D341Med (cell line): ENCODE measurements around the gene CASKIN1.
A peak's percentile ranks its signal among the peaks of the same experiment; 100 is the strongest.

Experiments
- DNase-seq: peaks from one replicate; pipeline ENCODE4 v3.0.0; 2012; ENCODE audit warnings: low spot score

The CASKIN1 gene

DNA sequence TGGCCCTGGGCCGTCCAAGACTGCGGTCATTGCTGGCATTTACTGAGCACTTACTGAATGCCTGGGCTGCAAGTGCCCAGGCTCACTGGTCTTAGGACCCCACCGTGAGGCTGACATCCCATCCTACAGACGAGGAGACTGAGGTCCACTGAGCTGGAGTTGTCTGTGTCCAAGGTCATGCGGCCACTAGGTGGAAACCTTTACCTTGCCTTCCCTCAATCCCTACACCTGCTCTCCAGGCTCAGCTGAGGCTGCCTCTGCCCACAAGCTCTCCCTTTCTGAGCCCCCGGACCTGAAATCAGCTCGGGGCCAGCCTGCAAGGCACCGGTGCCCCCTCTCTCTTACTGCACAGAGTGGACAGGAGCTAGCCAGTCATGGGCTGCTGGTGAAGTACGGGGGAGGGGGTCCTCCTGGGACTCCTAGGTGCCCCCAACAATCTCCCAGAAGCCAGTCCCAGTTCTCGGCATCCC is 1.5 kb downstream of the CASKIN1 start:
- peak; percentile 68 for DNase-seq

GRCh38 chr16:2194166-2194834 is 2.1 kb downstream of the CASKIN1 start:
- no peak for DNase-seq

DNA sequence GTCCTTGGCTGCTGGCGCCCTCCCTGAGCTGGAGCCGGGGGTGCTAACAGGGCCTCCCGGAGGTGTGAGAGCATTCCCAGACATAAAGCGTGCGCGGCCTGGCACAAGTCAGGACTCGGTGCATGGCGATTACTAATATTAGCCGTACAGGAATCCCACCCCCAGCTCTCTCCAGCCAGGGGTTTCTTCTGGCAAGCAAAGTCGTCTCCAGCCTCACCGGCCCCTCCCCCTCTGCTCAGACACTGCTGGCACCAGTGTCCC is 5.0 kb downstream of the CASKIN1 start:
- DNase-seq, result no peak

GRCh38 chr16:2190659-2191445 is 5.6 kb downstream of the CASKIN1 start:
- DNase-seq, result peak; percentile 58

DNA sequence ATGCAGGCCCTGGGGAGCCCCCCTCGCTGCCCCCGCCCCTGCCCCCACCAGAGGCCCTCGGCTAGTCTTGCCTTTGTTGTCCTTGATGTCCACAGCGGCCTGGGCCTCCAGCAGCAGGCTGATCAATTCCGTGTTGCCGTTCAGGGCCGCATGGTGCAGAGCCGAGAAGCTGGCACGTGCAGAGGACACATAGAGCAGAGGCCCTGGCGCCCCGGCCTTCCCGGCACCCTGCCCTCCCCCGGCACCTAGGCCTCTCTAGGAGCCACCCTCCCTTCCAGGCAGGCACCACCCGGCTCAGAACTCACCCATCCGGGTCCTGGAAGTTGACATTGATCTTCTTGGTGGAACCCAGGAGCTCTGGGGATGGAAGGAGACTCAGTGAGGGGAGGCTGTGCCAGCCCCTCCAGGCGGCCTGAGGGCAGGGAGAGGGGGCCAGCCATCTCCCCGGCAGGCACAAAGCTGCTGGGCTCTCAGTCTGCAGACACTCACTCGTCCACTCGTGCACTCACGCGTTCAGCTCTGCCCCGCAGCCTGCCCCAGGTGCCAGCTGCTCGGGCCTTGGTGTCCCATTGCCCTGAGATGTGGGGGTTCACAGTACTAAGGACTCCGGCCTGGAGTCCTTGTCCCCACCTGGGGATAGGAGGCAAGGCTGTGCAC is 6.3 kb downstream of the CASKIN1 start:
- DNase-seq, result no peak

DNA sequence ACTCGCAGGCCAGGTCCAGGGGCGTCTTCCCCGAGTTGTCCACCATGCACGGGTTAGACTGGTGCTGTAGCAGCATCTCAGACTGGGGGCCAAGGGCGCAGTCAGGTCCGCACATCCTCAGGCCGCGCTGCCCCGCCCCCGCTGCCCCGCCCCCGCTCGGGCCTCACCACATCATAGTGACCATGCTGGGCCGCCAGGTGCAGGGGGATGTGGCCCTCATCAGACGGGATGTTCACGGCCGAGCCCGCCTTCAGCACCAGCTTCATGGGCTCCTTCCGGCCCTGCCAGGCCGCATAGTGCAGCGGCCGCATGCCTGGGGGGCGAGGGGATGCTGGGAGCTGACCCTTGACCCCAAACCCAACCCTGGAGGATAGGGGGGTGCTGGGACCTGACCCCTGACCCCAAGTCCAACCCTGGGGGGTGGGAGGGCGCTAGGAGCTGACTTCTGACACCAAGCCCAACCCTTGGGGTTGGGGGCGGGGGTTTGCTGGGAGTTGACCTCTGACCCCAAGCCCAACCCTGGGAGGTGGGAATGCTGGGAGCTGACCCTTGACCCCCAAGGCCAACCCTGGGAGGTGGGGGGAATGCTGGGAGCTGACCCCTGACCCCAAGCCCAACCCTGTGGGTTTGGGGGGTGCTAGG is 7.0 kb downstream of the CASKIN1 start:
- no peak for DNase-seq

DNA sequence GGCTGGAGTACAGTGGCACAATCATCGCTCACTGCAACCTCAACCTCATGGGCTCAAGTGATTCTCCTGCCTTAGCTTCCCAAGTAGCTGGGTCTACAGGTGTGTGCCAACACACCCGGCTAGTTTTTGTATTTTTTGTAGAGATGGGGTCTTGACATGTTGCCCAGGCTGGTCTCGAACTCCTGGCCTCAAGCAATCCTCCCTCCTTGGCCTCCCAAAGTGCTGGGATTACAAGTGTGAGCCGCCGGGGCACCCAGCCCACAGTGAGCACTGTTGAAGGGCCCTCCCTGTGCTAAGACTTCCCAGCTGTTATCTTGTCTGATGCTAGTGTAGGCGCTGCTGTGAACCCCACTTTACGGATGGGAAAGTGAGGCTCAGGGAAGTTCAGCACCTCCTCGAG is 8.0 kb downstream of the CASKIN1 start:
- DNase-seq, result no peak

- DNase-seq, result no peak
Measured at GRCh38 chr16:2187212-2187611, 9.2 kb downstream of the CASKIN1 start.

- DNase-seq, result no peak
Measured at GRCh38 chr16:2186505-2186904, 9.9 kb downstream of the CASKIN1 start.

DNA sequence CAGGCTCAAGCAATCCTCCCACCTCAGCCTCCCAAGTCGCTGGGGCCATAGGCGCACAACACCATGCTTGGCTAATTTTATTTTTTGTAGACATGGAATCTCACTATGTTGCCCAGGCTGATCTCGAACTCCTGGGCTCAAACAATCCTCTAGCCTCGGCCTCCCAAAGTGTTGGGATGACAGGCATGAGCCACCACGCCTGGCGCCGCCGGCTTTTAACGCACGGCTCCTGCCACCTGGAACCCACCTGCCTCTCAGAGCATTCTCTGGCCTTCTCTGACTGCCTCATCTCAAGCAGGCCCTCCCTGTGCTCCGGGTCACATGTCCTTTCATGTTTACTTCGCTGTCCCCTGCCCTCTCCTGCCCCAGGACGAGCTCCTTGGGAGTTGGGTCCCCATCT is 10.3 kb downstream of the CASKIN1 start:
- DNase-seq, result no peak

GRCh38 chr16:2184962-2185361 is 11.4 kb downstream of the CASKIN1 start:
- no peak for DNase-seq

DNA sequence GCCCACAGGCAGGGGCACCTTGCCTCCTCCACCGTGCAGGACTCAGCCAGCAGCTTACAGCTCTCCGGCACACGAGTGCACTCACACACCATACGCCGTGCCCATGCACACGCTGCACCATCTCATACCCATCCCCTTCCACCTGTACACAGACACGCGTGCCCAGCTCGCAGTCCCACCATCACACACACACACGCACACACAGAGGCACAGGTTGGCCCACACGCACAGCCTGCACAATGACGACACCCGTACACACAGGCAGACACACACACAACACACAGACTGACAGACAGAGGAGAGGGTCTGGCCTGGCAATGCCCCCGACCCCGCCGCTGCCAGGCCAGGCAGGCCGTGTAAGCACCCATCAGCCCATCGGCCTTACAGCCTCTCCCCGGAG is 12.1 kb downstream of the CASKIN1 start:
- no peak for DNase-seq

GRCh38 chr16:2183671-2184070 is 12.7 kb downstream of the CASKIN1 start:
- DNase-seq, result no peak

DNA sequence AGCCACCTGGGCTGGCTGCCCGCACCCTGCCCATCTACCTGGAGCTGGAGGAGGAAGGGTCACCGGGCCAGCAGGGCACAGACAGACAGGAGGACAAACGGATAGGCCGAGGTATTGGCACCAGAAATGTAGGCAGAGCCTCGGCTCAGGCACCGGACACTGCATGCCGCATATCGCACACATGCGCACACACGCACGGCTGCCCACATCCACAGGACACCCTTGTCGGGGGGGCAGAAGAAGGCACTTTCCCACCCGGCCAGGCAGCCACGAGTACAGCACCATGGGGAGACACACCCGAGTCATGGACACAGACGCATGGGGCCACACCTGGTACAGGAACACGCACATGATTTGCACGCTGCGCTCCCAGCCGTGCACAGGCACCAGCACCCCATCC is 14.5 kb downstream of the CASKIN1 start:
- no peak for DNase-seq

DNA sequence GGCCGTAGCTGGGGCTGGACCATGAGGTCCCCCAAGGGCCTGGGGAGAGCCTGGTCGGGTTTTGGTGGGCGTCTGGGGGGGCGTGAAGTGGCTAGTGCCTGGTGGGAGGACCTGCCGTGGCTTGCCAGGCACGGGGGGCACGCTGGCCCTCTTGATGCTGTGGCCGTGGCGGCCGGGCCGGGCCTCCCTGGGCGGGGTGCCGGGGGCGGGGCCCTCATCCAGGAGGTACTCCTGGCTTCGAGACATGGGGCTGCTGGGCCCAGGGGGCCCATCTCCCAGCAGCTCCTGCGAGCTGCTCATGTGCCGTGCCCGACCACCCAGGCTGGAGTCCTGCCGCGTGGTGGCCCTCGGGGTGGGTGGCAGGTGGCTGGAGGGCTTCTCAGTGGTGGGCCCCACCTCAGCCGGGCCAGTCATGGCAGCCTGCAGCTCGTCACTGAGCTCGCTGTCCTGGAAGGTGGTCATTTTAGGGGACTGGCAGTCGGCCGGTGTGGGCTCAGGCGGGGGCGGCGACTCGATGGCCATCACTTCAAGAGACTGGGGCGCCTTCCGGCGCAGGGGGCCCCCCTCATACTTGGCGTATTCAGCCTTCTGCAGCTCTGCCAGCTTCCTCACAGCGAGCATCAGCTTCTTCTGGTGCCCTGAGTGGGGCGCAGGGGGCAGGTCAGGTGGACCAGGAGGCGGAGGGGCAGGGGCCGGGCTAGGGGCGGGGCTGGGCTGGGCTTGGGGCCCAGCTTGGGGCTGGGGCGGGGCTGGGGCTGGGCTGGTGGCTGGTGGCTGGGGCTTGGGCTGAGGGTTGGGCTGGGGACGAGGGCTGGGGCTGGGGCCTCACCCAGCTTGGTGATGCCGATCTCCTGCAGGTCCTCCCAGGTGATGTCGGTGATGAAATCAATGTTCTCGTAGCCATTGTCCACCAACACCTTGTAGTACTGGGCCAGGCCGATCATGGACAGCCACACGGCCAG is 15.2 kb downstream of the CASKIN1 start:
- DNase-seq, result no peak

DNA sequence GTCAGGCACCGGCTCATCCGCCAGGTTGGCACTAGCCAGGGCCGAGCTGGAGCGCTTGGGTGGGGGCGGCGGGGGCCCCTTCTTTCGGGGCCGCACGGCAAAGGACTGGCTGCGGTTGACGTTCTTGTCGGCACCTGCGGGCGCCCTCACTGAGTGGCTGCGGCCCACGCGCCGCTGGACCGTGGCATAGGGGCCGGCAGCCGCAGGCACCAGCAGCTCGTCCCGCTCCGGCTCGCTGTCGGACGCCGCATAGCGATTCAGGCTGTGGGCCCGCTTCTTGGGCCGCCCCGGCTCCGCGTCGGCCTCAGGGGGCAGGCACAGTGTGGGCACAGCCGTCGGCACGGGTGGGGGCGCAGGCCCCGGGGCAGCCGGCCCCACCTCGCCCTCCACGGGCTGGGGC is 15.9 kb downstream of the CASKIN1 start:
- no peak for DNase-seq

- DNase-seq, result no peak
Measured at GRCh38 chr16:2179576-2179975, 16.8 kb downstream of the CASKIN1 start.

DNA sequence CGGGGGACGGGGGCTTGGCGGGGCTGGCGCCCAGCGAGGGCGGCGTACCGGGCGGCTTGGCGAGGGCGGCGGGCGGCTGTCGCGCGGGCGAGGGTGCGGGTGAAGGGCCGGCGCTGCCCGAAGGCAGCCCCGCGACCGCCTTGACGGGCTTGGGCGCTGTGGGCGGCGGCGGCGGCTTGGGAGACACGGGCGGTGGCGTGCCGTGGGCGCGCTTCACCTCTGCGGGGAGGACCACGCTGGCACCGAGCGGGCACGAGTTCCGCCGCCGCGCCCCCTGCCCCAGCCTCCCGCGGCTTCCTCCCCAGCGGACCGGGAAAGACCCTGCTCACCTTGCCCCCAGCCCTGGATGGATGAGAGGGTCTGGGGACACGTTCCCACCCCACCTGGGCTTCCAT is 17.3 kb downstream of the CASKIN1 start:
- no peak for DNase-seq

DNA sequence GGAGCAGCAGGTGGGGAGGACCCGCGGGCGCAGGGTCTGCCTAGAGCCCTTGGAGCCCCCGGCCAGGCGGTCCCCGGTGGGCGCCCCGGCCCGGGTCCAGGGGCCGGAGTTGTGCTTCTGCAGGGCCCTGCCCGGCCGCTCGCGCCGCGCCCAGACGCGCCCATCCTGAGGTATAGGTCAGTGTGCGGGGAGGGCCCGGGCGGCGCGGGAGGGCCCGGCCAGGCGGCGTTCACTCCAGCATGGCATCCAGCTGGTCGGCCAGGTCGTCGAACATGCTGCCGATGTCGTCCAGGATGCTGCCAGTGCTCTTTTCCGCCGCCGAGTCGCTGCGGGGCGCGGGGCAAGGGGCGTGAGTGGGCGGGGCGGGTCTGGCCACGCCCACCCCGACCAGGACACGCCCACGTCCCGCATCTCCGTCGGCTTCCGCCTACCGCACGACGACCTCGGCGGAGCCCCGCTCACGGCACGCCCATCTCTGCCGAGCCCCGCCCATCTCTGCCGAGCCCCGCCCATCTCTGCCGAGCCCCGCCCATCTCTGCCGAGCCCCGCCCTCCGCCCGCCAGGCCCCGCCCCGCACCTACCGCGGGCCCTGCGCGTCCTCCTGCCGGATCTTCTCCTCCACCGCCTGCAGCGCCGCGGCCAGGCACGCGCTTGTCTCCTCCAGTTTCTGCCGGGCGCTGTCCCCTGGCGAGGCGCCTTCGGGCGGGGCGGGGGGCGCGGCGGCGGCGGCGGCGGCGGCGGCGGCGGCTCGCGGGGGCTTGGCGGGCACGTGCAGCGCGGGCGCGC is 17.9 kb downstream of the CASKIN1 start:
- no peak for DNase-seq

- no peak for DNase-seq
Measured at GRCh38 chr16:2177561-2177960, 18.8 kb downstream of the CASKIN1 start.

- no peak for DNase-seq
Measured at GRCh38 chr16:2177101-2177500, 19.3 kb downstream of the CASKIN1 start.
